ENCODE data around the gene CLCN1. TPM values are rescaled to one million over a fixed set of nuclear protein-coding genes. Genes with fewer than 3 reads are reported as not detected.

Gene CLCN1
- polyA plus RNA-seq, 2 of the 4 experiments (the other 2 are of a cell fraction) = 0.08 TPM; not detected in 1

GRCh38 chr7:143363016-143363937 is 47.4 kb downstream of the CLCN1 start (continued):
- no peak for TF ChIP-seq HMGXB4 (CRISPR knock-in tag; IDR thresholded peaks at IDR 0.05; ENCODE audit: borderline replicate concordance)
- no peak for TF ChIP-seq TP53 (CRISPR knock-in tag; IDR thresholded peaks at IDR 0.05)
- no peak for TF ChIP-seq RARB (CRISPR knock-in tag; IDR thresholded peaks at IDR 0.05)

- H3K4me2 ChIP-seq = peak overlapping the region; percentile 0; the same call in 1 of the 3 replicates
- TF ChIP-seq CEBPB (IDR thresholded peaks at IDR 0.05) (no peak), MAFK (IDR thresholded peaks at IDR 0.05; ENCODE audit: partially characterized antibody) (no peak), HOXB13 (CRISPR knock-in tag; IDR thresholded peaks at IDR 0.05; ENCODE audit: low read depth) (no peak), POLR2AphosphoS2 (conservative IDR thresholded peaks at IDR 0.05; ENCODE audit: low read length) (no peak), REST (IDR thresholded peaks at IDR 0.05) (no peak), PBX3 (IDR thresholded peaks at IDR 0.05) (no peak), POLR2A (IDR thresholded peaks at IDR 0.05; ENCODE audit: low read length) (no peak), FOSL2 (IDR thresholded peaks at IDR 0.05) (no peak), FOSL2 (CRISPR knock-in tag; IDR thresholded peaks at IDR 0.05) (no peak), EHF (CRISPR knock-in tag; IDR thresholded peaks at IDR 0.05) (no peak), NPAS2 (CRISPR knock-in tag; IDR thresholded peaks at IDR 0.05; ENCODE audit: borderline replicate concordance) (no peak), ZC3H11A (IDR thresholded peaks at IDR 0.05) (no peak), HMGXB4 (CRISPR knock-in tag; IDR thresholded peaks at IDR 0.05; ENCODE audit: borderline replicate concordance) (no peak), RAD21 (conservative IDR thresholded peaks at IDR 0.05 in 1 of 2, IDR thresholded peaks at IDR 0.05 in 1 of 2) (no peak), RFX5 (IDR thresholded peaks at IDR 0.05) (no peak), MAZ (IDR thresholded peaks at IDR 0.05; ENCODE audit: borderline replicate concordance, low read depth, low read length) (no peak), SMC3 (IDR thresholded peaks at IDR 0.05) (no peak), HOXB5 (CRISPR knock-in tag; IDR thresholded peaks at IDR 0.05) (no peak), NFE2L2 (conservative IDR thresholded peaks at IDR 0.05; ENCODE audit: low read length) (no peak), KDM1A (IDR thresholded peaks at IDR 0.05; ENCODE audit: low read depth) (no peak), FOXS1 (CRISPR knock-in tag; IDR thresholded peaks at IDR 0.05) (no peak)
- H3K4me3 ChIP-seq = no peak overlapping the region
- ChIA-PET CTCF (interaction anchor here (3.6 to 4.8 kb wide), 2 partner anchors 12 kb away, joined by 18 to 30 read pairs; no protein-coding TSS in a partner anchor), POLR2A (interaction anchor here (2.6 kb wide), 1 partner anchor 12 kb away, joined by 11 read pairs; no protein-coding TSS in a partner anchor)
- DNase-seq (ENCODE audit: low read depth in 1 of 2, low spot score in 1 of 2) = peak in 1 of 2 experiments; percentile 58
- no peaks in the 10 kb centered on the region for H3K9me3 ChIP-seq
- FAIRE-seq = no peak
- ATAC-seq = peak; percentile 65 to 72; a peak in 4 of 6 replicates
- no peak overlapping the region for H3K27ac ChIP-seq
- 58% methylated on average over 4 of the region's 4 CpGs for WGBS (ENCODE audit: missing lambda C conversion rate)
- peaks cover 22% of the 10 kb centered on the region for H3K4me1 ChIP-seq
Measured at GRCh38 chr7:143367972-143368371, 52.1 kb downstream of the CLCN1 start.
